GM19099 (cell line): Measurements from ENCODE around the gene KRTAP10-10.

Source experiments
- POLR2A ChIP-seq: IDR thresholded peaks from 3 replicates; pipeline ENCODE4 v1.6.1; 2011; ENCODE audit warnings: low read depth; ENCODE audit not compliant: insufficient read length; ENCODE audit errors: extremely low read depth

Gene KRTAP10-10

GRCh38 chr21:44601596-44602462 is 35.3 kb upstream of the KRTAP10-10 start:
- no peak for TF ChIP-seq POLR2A

GRCh38 chr21:44602463-44602850 is 34.7 kb upstream of the KRTAP10-10 start:
- TF ChIP-seq POLR2A = no peak

GRCh38 chr21:44603109-44603875 is 33.9 kb upstream of the KRTAP10-10 start:
- TF ChIP-seq POLR2A = no peak

- no peak for TF ChIP-seq POLR2A
Measured at GRCh38 chr21:44603911-44604310, 33.2 kb upstream of the KRTAP10-10 start.

GRCh38 chr21:44606495-44606894 is 30.7 kb upstream of the KRTAP10-10 start:
- TF ChIP-seq POLR2A = no peak

GRCh38 chr21:44609193-44609592 is 28.0 kb upstream of the KRTAP10-10 start:
- no peak for TF ChIP-seq POLR2A

- no peak for TF ChIP-seq POLR2A
Measured at GRCh38 chr21:44611551-44611950, 25.6 kb upstream of the KRTAP10-10 start.

- TF ChIP-seq POLR2A = no peak
Measured at GRCh38 chr21:44612029-44612486, 25.1 kb upstream of the KRTAP10-10 start, which contains the start of gene KRTAP10-8. TSS of gene KRTAP10-8 (plus strand) at chr21:44612079. CDS start at chr21:44612101, 22 bp downstream.

GRCh38 chr21:44612669-44613229 is 24.4 kb upstream of the KRTAP10-10 start:
- TF ChIP-seq POLR2A = no peak

GRCh38 chr21:44613386-44614155 is 23.6 kb upstream of the KRTAP10-10 start:
- no peak for TF ChIP-seq POLR2A

GRCh38 chr21:44614161-44614631 is 23.0 kb upstream of the KRTAP10-10 start:
- no peak for TF ChIP-seq POLR2A

- TF ChIP-seq POLR2A = no peak
Measured at GRCh38 chr21:44614961-44615391, 22.2 kb upstream of the KRTAP10-10 start.

GRCh38 chr21:44615466-44615865 is 21.7 kb upstream of the KRTAP10-10 start:
- no peak for TF ChIP-seq POLR2A

- no peak for TF ChIP-seq POLR2A
Measured at GRCh38 chr21:44615911-44616590, 21.1 kb upstream of the KRTAP10-10 start.
